Epithelial cell of proximal tubule (primary cell): ENCODE results near the gene PRDM16. TPM values are rescaled to one million over a fixed set of nuclear protein-coding genes. Genes with fewer than 3 reads are reported as not detected.

ENCODE experiments used
- DNase-seq: peaks from one replicate; pipeline ENCODE4 v3.0.0-alpha.2; 2011; ENCODE audit warnings: low read depth
- H3K4me3 ChIP-seq: 2 replicates; pipeline ENCODE4 v1.5.1; 2011; ENCODE audit warnings: low read depth, mild to moderate bottlenecking, low read length
- CTCF ChIP-seq: conservative IDR thresholded peaks from 2 replicates; pipeline ENCODE4 v1.5.1; 2012; ENCODE audit warnings: low read depth, mild to moderate bottlenecking, low read length
- total RNA-seq: library from RNA; depleted of rRNA; stranded (reverse); fragments of >200 nt; gene quantifications from 2 replicates; pipeline ENCODE4 v1.2.3, GENCODE V29; 2015

Gene PRDM16
- total RNA-seq, 1 donor from 2014 or later: 0.06 TPM

- TF ChIP-seq CTCF: no peak
- H3K4me3 ChIP-seq: no peak overlapping the region
- DNase-seq: no peak
Measured at GRCh38 chr1:3349161-3349967, 280.4 kb downstream of the PRDM16 start.

GRCh38 chr1:3349968-3350299 is 280.9 kb downstream of the PRDM16 start:
- H3K4me3 ChIP-seq: no peak overlapping the region
- no peak for DNase-seq
- no peak for TF ChIP-seq CTCF

GRCh38 chr1:3350506-3351261 is 281.7 kb downstream of the PRDM16 start:
- DNase-seq: no peak
- no peak for TF ChIP-seq CTCF

GRCh38 chr1:3351449-3352298 is 282.7 kb downstream of the PRDM16 start:
- TF ChIP-seq CTCF: no peak
- no peak overlapping the region for H3K4me3 ChIP-seq

More at GRCh38 chr1:3350506-3351261, 281.7 kb downstream of the PRDM16 start:
- no peak overlapping the region for H3K4me3 ChIP-seq

GRCh38 chr1:3352299-3352951 is 283.4 kb downstream of the PRDM16 start:
- DNase-seq: no peak
- H3K4me3 ChIP-seq: no peak overlapping the region
- no peak for TF ChIP-seq CTCF

More at GRCh38 chr1:3351449-3352298, 282.7 kb downstream of the PRDM16 start:
- DNase-seq: no peak

GRCh38 chr1:3352952-3353331 is 283.9 kb downstream of the PRDM16 start:
- peak; percentile 12 for DNase-seq
- H3K4me3 ChIP-seq: no peak overlapping the region
- TF ChIP-seq CTCF: no peak
